C4-2B (cell line): ENCODE results near the gene HYAL3.

ENCODE experiments used
- CTCF ChIP-seq: fragments of 450-650 bp; conservative IDR thresholded peaks from 2 replicates; pipeline ENCODE4 v1.5.1; 2017; ENCODE audit warnings: mild to moderate bottlenecking
- ZFX ChIP-seq: fragments of 450-650 bp; IDR thresholded peaks from 2 replicates; pipeline ENCODE4 v1.6.1; 2017

- no peak for TF ChIP-seq CTCF
- TF ChIP-seq ZFX, result no peak
These were observed 29.2 kb downstream of the HYAL3 start for GRCh38 chr3:50269977-50270413.
